GM12878 (cell line): ENCODE data around the gene TPBGL. TPM values are rescaled to one million over a fixed set of nuclear protein-coding genes. Genes with fewer than 3 reads are reported as not detected.

Source experiments
- ATAC-seq: fragments of 200-7000 bp; cut with Tn5 transposase; 3 replicates; pipeline ENCODE4 v1.9.1; 2020; ENCODE audit warnings: mild to moderate bottlenecking, moderate library complexity
- BruUV-seq: library from RNA; stranded (reverse); fragments of 400-500 nt; replicated peaks from 2 replicates; lab custom pipeline; 2021; lab: Mats Ljungman, UMichigan
- CTCF ChIA-PET: fragments of 300-600 bp; sonication (Branson Sonifier 250); formaldehyde crosslinking; extraction: SDS; loops from one replicate; lab custom pipeline; 2021; ENCODE audit warnings: inconsistent platforms; lab: Yijun Ruan, JAX
- POLR2A ChIA-PET: fragments of 350-600 bp; formaldehyde crosslinking; extraction: SDS; loops from one replicate; lab custom pipeline; 2021; ENCODE audit warnings: inconsistent platforms; lab: Charles Lee
- RAD21 ChIA-PET: fragments of 300-600 bp; sonication (Branson Sonifier 250); formaldehyde crosslinking; loops from one replicate; lab custom pipeline; 2023; ENCODE audit warnings: antibody characterized with exemption; ENCODE audit not compliant: unreplicated experiment; lab: Charles Lee
- SMC1A ChIA-PET: fragments of 300-600 bp; sonication (Branson Sonifier 250); formaldehyde crosslinking; loops from one replicate; lab custom pipeline; 2023; ENCODE audit not compliant: unreplicated experiment, uncharacterized antibody; lab: Charles Lee
- DNase-seq: peaks from one replicate; pipeline ENCODE4 v3.0.0-alpha.2; 2011; ENCODE audit warnings: low read depth, low spot score
- FAIRE-seq: peaks from 3 replicates; lab custom pipeline; 2011; peaks lifted over from hg19 to GRCh38; lab: Jason Lieb, UNC
- H2AFZ ChIP-seq: 2 replicates; pipeline ENCODE4 v1.6.0; 2011; ENCODE audit warnings: low read depth, low read length, control low read depth; ENCODE audit not compliant: control insufficient read depth
- H3K27ac ChIP-seq: 2 replicates; pipeline ENCODE4 v1.5.1; 2011; ENCODE audit warnings: control low read depth; ENCODE audit not compliant: control insufficient read depth, insufficient read depth
- H3K27me3 ChIP-seq, 2 experiments: replicated peaks in 1 of 2; 2 replicates each; pipeline versions ENCODE4 v1.6.0 to v1.6.1; 2011; ENCODE audit warnings: low read length in 1 of 2; ENCODE audit not compliant: control insufficient read depth in 2 of 2, insufficient read depth in 2 of 2
- H3K36me3 ChIP-seq, 2 experiments: 2 replicates each; pipeline ENCODE4 v1.5.1; 2011; ENCODE audit warnings: low read length in 1 of 2; ENCODE audit not compliant: control insufficient read depth in 2 of 2, insufficient read depth in 2 of 2
- H3K4me1 ChIP-seq: 2 replicates; pipeline ENCODE4 v1.6.1; 2011; ENCODE audit warnings: mild to moderate bottlenecking, low read length, moderate library complexity, mixed read lengths; ENCODE audit not compliant: control insufficient read depth, insufficient read depth
- H3K4me2 ChIP-seq: 2 replicates; pipeline ENCODE4 v1.6.0; 2011; ENCODE audit warnings: control low read depth; ENCODE audit not compliant: control insufficient read depth, insufficient read depth
- H3K4me3 ChIP-seq: fragments of 200-600 bp; sonication (generic); 2 replicates; pipeline ENCODE4 v1.5.1; 2016
- H3K79me2 ChIP-seq: 2 replicates; pipeline ENCODE4 v1.6.0; 2011; ENCODE audit warnings: low read length; ENCODE audit not compliant: control insufficient read depth, insufficient read depth
- H3K9ac ChIP-seq: 2 replicates; pipeline ENCODE4 v1.8.0; 2011; ENCODE audit warnings: low read length, control low read depth, mixed read lengths; ENCODE audit not compliant: control insufficient read depth, insufficient read depth
- H3K9me3 ChIP-seq: replicated peaks from 3 replicates; pipeline ENCODE4 v1.5.1; 2011; ENCODE audit warnings: mild to moderate bottlenecking, low read length; ENCODE audit not compliant: control insufficient read depth, insufficient read depth
- H4K20me1 ChIP-seq: 2 replicates; pipeline ENCODE4 v1.6.0; 2011; ENCODE audit not compliant: control insufficient read depth, insufficient read depth
- HCFC1 ChIP-seq: fragments of 150-350 bp; IDR thresholded peaks from 2 replicates; pipeline ENCODE4 v1.6.1; 2014; ENCODE audit warnings: low read length
- HSF1 ChIP-seq: fragments of 150-350 bp; IDR thresholded peaks from 2 replicates; pipeline ENCODE4 v1.6.1; 2014; ENCODE audit warnings: mild to moderate bottlenecking, low read depth, low read length
- IKZF2 ChIP-seq, 2 experiments: fragments of 450-650 bp; IDR thresholded peaks; 2 replicates each; pipeline ENCODE4 v1.6.1; 2017; ENCODE audit warnings: mild to moderate bottlenecking in 2 of 2, moderate library complexity in 2 of 2
- NR2C1 ChIP-seq: fragments of 450-650 bp; IDR thresholded peaks from 2 replicates; pipeline ENCODE4 v1.6.1; 2017; ENCODE audit warnings: antibody characterized with exemption, mild to moderate bottlenecking, moderate library complexity
- SMAD1 ChIP-seq: fragments of 450-650 bp; IDR thresholded peaks from 2 replicates; pipeline ENCODE4 v1.6.1; 2018; ENCODE audit warnings: mild to moderate bottlenecking, low read depth; ENCODE audit not compliant: partially characterized antibody
- STAT3 ChIP-seq: IDR thresholded peaks from 2 replicates; pipeline ENCODE4 v1.6.1; 2011; ENCODE audit warnings: low read depth, low read length, improper control_type of control experiment
- SUPT20H ChIP-seq: IDR thresholded peaks from 2 replicates; pipeline ENCODE4 v1.6.1; 2011; ENCODE audit warnings: low read depth, mild to moderate bottlenecking, low read length, moderate library complexity, borderline replicate concordance; ENCODE audit not compliant: control insufficient read depth
- TCF3 ChIP-seq: IDR thresholded peaks from 2 replicates; pipeline ENCODE4 v1.6.1; 2012; ENCODE audit warnings: low read depth, mild to moderate bottlenecking, low read length, borderline replicate concordance; ENCODE audit not compliant: insufficient read depth
- YBX1 ChIP-seq: fragments of 450-650 bp; IDR thresholded peaks from 2 replicates; pipeline ENCODE4 v1.6.1; 2016; ENCODE audit warnings: antibody characterized with exemption
- ZBTB11 ChIP-seq: fragments of 450-650 bp; formaldehyde crosslinking; IDR thresholded peaks from 2 replicates; pipeline ENCODE4 v1.5.0; 2022; ENCODE audit warnings: mild to moderate bottlenecking, missing genetic modification characterization
- ZNF592 ChIP-seq: fragments of 450-650 bp; IDR thresholded peaks from 2 replicates; pipeline ENCODE4 v1.6.1; 2017; ENCODE audit warnings: mild to moderate bottlenecking, moderate library complexity
- ZNF622 ChIP-seq: fragments of 450-650 bp; IDR thresholded peaks from 2 replicates; pipeline ENCODE4 v1.6.1; 2017; ENCODE audit warnings: mild to moderate bottlenecking, inconsistent platforms
- ZZZ3 ChIP-seq: IDR thresholded peaks from 2 replicates; pipeline ENCODE4 v1.6.1; 2011; ENCODE audit warnings: low read depth; ENCODE audit not compliant: control insufficient read depth, insufficient read length
- WGBS: methylation state at CpG from one replicate; pipeline ENCODE4 v1.1.6; 2016; ENCODE audit warnings: low lambda C conversion rate; ENCODE audit not compliant: insufficient replicate concordance, insufficient coverage; ENCODE audit errors: missing lambda C conversion rate; 5-methylcytosine and 5-hydroxymethylcytosine counted together
- in situ Hi-C: fragments of 300-500 bp; cut with MboI; formaldehyde crosslinking; loops from 9 replicates; pipeline ENCODE4 v1.14.3; 2018; ENCODE audit warnings: mixed read lengths
- intact Hi-C: fragments of 100-400 bp; cut with micrococcal nuclease; formaldehyde crosslinking; loops from one replicate; pipeline ENCODE4 v1.14.2; 2022; ENCODE audit not compliant: unreplicated experiment
- polyA plus RNA-seq, 11 experiments: library from polyadenylated mRNA; depleted of rRNA in 4 of 11; unstranded in 6 of 11; stranded (reverse) in 5 of 11; fragments of >200 nt; fragmentation: Nextera tagmentation in 4 of 11; fragmentation: Illumina TruSeq in 1 of 11; extraction: Ambion mirVana in 4 of 11; extraction: Trizol in 1 of 11; gene quantifications; 1 replicate in 1 of 11; 2 replicates in 10 of 11; pipeline versions ENCODE4 v1.2.1 to v1.2.3, GENCODE V29; 2011 to 2016; ENCODE audit warnings: inconsistent platforms in 2 of 11, missing spikeins in 2 of 11, low read depth in 1 of 11
- total RNA-seq, 4 experiments: library from RNA; depleted of rRNA in 3 of 4; stranded (reverse); fragments of >200 nt in 3 of 4; fragmentation: Illumina TruSeq in 1 of 4; extraction: Trizol in 1 of 4; gene quantifications; 2 replicates each; pipeline versions ENCODE4 v1.2.1 to v1.2.3, GENCODE V29; 2013 to 2021

Gene TPBGL
- total and polyA plus RNA-seq, 10 of the 15 experiments (the other 5 are each of a cell fraction or from before 2014, with no cell fraction given) = not detected

GRCh38 chr11:75197512-75198277 lies 42.9 kb upstream of the TPBGL start:
- POLR2A ChIA-PET = no interaction called here
- H2AFZ ChIP-seq = no peak overlapping the region
- no peak overlapping the region for H3K9ac ChIP-seq
- peaks cover 3% of the 10 kb centered on the region; the same call in 1 of the 2 replicates for H4K20me1 ChIP-seq
- FAIRE-seq (no peak), ATAC-seq (no peak), DNase-seq (no peak)
- H3K9me3 ChIP-seq = no peaks in the 10 kb centered on the region
- no peak overlapping the region for H3K4me2 ChIP-seq
- no peak overlapping the region for H3K27ac ChIP-seq
- RAD21 ChIA-PET = no interaction called here
- intact Hi-C loops = no loop called here
- H3K27me3 ChIP-seq = peaks cover 1 to 4% of the 10 kb centered on the region in 2 experiments
- CTCF ChIA-PET = interaction anchor here (1.3 kb wide), 1 partner anchor 51 kb away, joined by 3 read pairs; no protein-coding TSS in a partner anchor
- no TSS peak for BruUV-seq
- H3K36me3 ChIP-seq = no peaks in the 10 kb centered on the region
- H3K4me1 ChIP-seq = no peaks in the 10 kb centered on the region
- SMC1A ChIA-PET = no interaction called here
- 6% methylated on average over 4 of the region's 4 CpGs for WGBS
- in situ Hi-C loops = no loop called here
- no peak overlapping the region for H3K4me3 ChIP-seq
- H3K79me2 ChIP-seq = no peaks in the 10 kb centered on the region
- TF ChIP-seq IKZF2 (IDR thresholded peaks at IDR 0.05) (no peak), SMAD1 (no peak), ZNF622 (no peak), ZBTB11 (CRISPR knock-in tag) (no peak), TCF3 (no peak), ZZZ3 (no peak), ZNF592 (no peak), NR2C1 (no peak), SUPT20H (no peak), HCFC1 (no peak), HSF1 (no peak), YBX1 (no peak), STAT3 (no peak)
